Mesothelial cell of epicardium (in vitro differentiated cells): ENCODE results near the gene SAYSD1. TPM values are rescaled to one million over a fixed set of nuclear protein-coding genes. Genes with fewer than 3 reads are reported as not detected.
A peak's percentile ranks its signal among the peaks of the same experiment; 100 is the strongest.

ENCODE experiments used
- DNase-seq, 2 experiments: peaks; one replicate each; pipeline ENCODE4 v3.0.0; 2021; ENCODE audit warnings: low spot score in 2 of 2; ENCODE audit not compliant: unreplicated experiment in 2 of 2
- H3K27ac Mint-ChIP-seq: 2 replicates; pipeline ENCODE4 v1.8.0; 2021; ENCODE audit warnings: mixed read lengths
- H3K27me3 Mint-ChIP-seq: 2 replicates; pipeline ENCODE4 v1.8.0; 2021; ENCODE audit warnings: low read depth, mixed read lengths
- H3K36me3 Mint-ChIP-seq: 2 replicates; pipeline ENCODE4 v1.8.0; 2021; ENCODE audit warnings: mixed read lengths
- H3K4me1 Mint-ChIP-seq: 2 replicates; pipeline ENCODE4 v1.8.0; 2021; ENCODE audit warnings: mixed read lengths
- H3K4me3 Mint-ChIP-seq: 2 replicates; pipeline ENCODE4 v1.8.0; 2021; ENCODE audit warnings: mild to moderate bottlenecking, moderate library complexity, mixed read lengths
- H3K9me3 Mint-ChIP-seq: 2 replicates; pipeline ENCODE4 v1.8.0; 2021; ENCODE audit warnings: mixed read lengths
- CTCF ChIP-seq: fragments of 200-600 bp; sonication (generic); IDR thresholded peaks from one replicate; pipeline ENCODE4 v1.5.0; 2021; ENCODE audit warnings: antibody characterized with exemption; ENCODE audit not compliant: unreplicated experiment
- total RNA-seq: library from RNA; stranded (reverse); gene quantifications from 3 replicates; pipeline ENCODE4 v1.2.1, GENCODE V29; 2021

The SAYSD1 gene
- total RNA-seq, 1 donor from 2014 or later: 14.2 TPM

GRCh38 chr6:39073471-39074355 lies 41.3 kb downstream of the SAYSD1 start:
- H3K27ac Mint-ChIP-seq: no peak overlapping the region
- no peak for TF ChIP-seq CTCF
- peak in 1 of 2 experiments; percentile 30 for DNase-seq
- H3K4me1 Mint-ChIP-seq: no peaks in the 10 kb centered on the region
- no peaks in the 10 kb centered on the region for H3K36me3 Mint-ChIP-seq
- peaks cover 5% of the 10 kb centered on the region for H3K9me3 Mint-ChIP-seq
- H3K27me3 Mint-ChIP-seq: peaks cover 46% of the 10 kb centered on the region
- no peak overlapping the region for H3K4me3 Mint-ChIP-seq

GRCh38 chr6:39072830-39073229 lies 42.2 kb downstream of the SAYSD1 start:
- H3K4me3 Mint-ChIP-seq: no peak overlapping the region
- no peaks in the 10 kb centered on the region for H3K4me1 Mint-ChIP-seq
- no peak for TF ChIP-seq CTCF
- H3K36me3 Mint-ChIP-seq: no peaks in the 10 kb centered on the region
- DNase-seq: peak in 1 of 2 experiments; percentile 35
- H3K27ac Mint-ChIP-seq: no peak overlapping the region
- peaks cover 42% of the 10 kb centered on the region for H3K27me3 Mint-ChIP-seq
- H3K9me3 Mint-ChIP-seq: peaks cover 5% of the 10 kb centered on the region

GRCh38 chr6:39068391-39068790 lies 46.6 kb downstream of the SAYSD1 start:
- no peak for DNase-seq
- H3K9me3 Mint-ChIP-seq: peaks cover 5% of the 10 kb centered on the region
- peaks cover 1% of the 10 kb centered on the region for H3K4me1 Mint-ChIP-seq
- TF ChIP-seq CTCF: no peak
- H3K27ac Mint-ChIP-seq: no peak overlapping the region
- H3K27me3 Mint-ChIP-seq: peaks cover 57% of the 10 kb centered on the region
- H3K36me3 Mint-ChIP-seq: no peaks in the 10 kb centered on the region
- H3K4me3 Mint-ChIP-seq: no peak overlapping the region

GRCh38 chr6:39065561-39065960 lies 49.4 kb downstream of the SAYSD1 start:
- H3K36me3 Mint-ChIP-seq: no peaks in the 10 kb centered on the region
- no peak overlapping the region for H3K4me3 Mint-ChIP-seq
- H3K27me3 Mint-ChIP-seq: peaks cover 61% of the 10 kb centered on the region
- H3K4me1 Mint-ChIP-seq: peaks cover 6% of the 10 kb centered on the region
- DNase-seq: no peak
- H3K9me3 Mint-ChIP-seq: peaks cover 4% of the 10 kb centered on the region
- H3K27ac Mint-ChIP-seq: no peak overlapping the region
- no peak for TF ChIP-seq CTCF

- no peaks in the 10 kb centered on the region for H3K36me3 Mint-ChIP-seq
- peaks cover 71% of the 10 kb centered on the region for H3K27me3 Mint-ChIP-seq
- H3K9me3 Mint-ChIP-seq: no peaks in the 10 kb centered on the region
- TF ChIP-seq CTCF: no peak
- no peak overlapping the region for H3K27ac Mint-ChIP-seq
- H3K4me1 Mint-ChIP-seq: peaks cover 6% of the 10 kb centered on the region
- H3K4me3 Mint-ChIP-seq: no peak overlapping the region
- no peak for DNase-seq
These were observed 51.5 kb downstream of the SAYSD1 start for GRCh38 chr6:39063526-39063925.
